Caki2 (cell line): ENCODE results near the gene ADCK2. TPM values are rescaled to one million over a fixed set of nuclear protein-coding genes. Genes with fewer than 3 reads are reported as not detected.
A peak's percentile ranks its signal among the peaks of the same experiment; 100 is the strongest.
"Not testable (repeated sequence)": the region's sequence is repeated elsewhere in the genome, so short reads cannot be mapped to it uniquely, and the experiment has no call there.

ENCODE experiments used
- DNase-seq: peaks from one replicate; pipeline ENCODE4 v3.0.0-alpha.2; 2015; ENCODE audit warnings: low read depth
- in situ Hi-C: cut with HindIII; loops from 2 replicates; pipeline ENCODE4 v1.10.0; 2016; ENCODE audit warnings: low sequenced_read_pairs, low pct_unique_long_range_greater_than_20kb, mixed read lengths
- total RNA-seq: library from RNA; depleted of rRNA; stranded (reverse); fragments of >200 nt; shearing (Covaris generic); gene quantifications from 2 replicates; pipeline ENCODE4 v1.2.3, GENCODE V29; 2014; ENCODE audit warnings: low replicate concordance; rRNA removed

Gene ADCK2
- total RNA-seq, 1 experiment from 2014 or later, result 52.8 TPM

- in situ Hi-C loops, result no loop called here
- no peak for DNase-seq
Measured at GRCh38 chr7:140714331-140715040, 41.7 kb downstream of the ADCK2 start.

- no peak for DNase-seq
- in situ Hi-C loops, result no loop called here
Measured at GRCh38 chr7:140719721-140720120, 47.0 kb downstream of the ADCK2 start.

GRCh38 chr7:140722254-140722653 is 49.5 kb downstream of the ADCK2 start:
- peak; percentile 51 for DNase-seq
- in situ Hi-C loops, result no loop called here

- in situ Hi-C loops, result no loop called here
- no peak for DNase-seq
Measured at GRCh38 chr7:140723006-140723405, 50.3 kb downstream of the ADCK2 start.

- in situ Hi-C loops, result no loop called here
- no peak for DNase-seq
Measured at GRCh38 chr7:140723574-140723973, 50.8 kb downstream of the ADCK2 start.

DNA sequence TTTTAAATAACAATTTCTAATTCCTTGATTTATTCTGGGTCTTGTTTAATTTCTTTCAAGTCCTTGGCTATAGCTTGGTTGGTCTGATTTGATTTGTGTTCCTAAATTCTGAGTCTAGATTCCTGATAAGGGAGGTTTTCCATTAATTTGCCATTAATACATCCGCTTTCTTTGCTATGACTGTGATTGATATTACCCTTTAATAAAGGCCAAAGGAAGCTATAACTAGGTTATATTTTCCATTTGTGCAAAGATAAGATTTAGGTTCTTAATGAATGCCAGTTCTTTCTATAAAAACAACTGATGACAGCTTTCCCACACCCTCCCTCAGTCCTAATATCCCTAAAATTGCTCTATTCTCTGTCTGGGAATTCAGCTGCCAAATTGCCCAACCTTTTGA is 52.0 kb downstream of the ADCK2 start:
- DNase-seq, result no peak
- in situ Hi-C loops, result no loop called here

DNA sequence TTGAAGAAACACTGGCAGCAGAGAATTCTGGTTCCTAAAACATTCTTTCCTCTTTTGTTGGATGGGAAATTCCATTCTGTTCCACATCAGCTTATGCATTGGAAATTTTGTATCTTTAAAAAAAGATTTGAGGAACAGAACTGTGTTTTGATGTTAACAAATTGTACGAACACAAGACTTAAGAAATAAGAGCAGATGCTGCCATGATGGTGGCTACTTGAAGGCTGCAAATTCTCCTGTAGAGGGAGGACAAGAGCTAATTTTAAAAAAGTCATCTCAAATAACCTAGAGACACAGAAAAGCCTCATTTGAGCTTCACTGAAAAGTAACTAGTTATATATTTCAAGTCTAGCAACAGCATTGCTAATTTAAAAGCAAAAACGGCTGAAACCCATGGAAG is 53.5 kb downstream of the ADCK2 start:
- peak; percentile 39 for DNase-seq
- in situ Hi-C loops, result no loop called here

DNA sequence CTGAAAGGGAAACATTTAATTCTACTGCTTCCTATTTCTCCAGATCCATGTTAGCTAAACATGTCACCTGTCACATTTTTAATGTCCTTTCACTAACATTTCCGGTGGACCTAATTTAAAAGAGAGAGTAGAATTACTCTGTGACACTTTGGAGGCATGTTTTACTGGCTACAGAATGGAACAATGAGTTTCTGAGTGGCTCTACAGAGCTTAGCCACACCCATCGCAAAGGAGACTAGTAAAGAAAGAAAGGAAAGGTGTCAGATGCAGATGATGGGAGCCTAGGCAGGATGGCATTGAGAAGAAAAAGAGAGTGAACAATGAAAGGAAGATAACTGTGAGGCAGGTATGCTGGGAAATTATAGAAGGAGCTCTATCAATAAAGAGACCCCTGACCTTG is 59.7 kb downstream of the ADCK2 start:
- no peak for DNase-seq
- in situ Hi-C loops, result no loop called here

GRCh38 chr7:140734096-140734495 is 61.4 kb downstream of the ADCK2 start:
- in situ Hi-C loops, result no loop called here
- DNase-seq, result no peak

DNA sequence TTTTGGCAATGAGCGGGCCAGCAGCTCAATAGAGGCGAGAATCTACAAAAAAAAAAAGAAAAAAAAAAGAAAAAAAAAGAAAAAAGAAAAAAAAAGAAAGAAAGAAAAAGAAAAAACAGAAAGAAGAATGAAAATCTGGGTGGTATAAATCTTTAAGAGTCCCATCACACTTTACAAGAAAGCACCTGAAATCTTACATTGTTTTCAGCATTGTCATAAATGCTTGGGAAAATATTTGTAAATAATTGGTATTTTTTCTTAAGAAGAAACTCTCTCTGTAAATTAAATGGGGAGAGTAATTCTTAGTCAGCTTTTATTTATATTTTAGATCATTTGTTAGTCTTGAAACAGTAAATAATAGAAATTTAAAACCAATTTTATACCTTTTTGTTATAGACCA is 62.0 kb downstream of the ADCK2 start:
- no peak for DNase-seq
- in situ Hi-C loops, result no loop called here

- in situ Hi-C loops, result no loop called here
- DNase-seq, result no peak
Measured at GRCh38 chr7:140738280-140738679, 65.5 kb downstream of the ADCK2 start.

DNA sequence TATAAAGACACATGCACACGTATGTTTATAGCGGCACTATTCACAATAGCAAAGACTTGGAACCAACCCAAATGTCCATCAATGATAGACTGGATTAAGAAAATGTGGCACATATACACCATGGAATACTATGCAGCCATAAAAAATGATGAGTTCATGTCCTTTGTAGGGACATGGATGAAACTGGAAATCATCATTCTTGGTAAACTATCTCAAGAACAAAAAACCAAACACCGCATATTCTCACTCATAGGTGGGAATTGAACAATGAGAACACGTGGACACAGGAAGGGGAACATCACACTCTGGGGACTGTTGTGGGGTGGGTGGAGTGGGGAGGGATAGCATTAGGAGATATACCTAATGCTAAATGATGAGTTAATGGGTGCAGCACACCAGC is 70.5 kb downstream of the ADCK2 start:
- in situ Hi-C loops, DNase-seq: not testable (repeated sequence)

DNA sequence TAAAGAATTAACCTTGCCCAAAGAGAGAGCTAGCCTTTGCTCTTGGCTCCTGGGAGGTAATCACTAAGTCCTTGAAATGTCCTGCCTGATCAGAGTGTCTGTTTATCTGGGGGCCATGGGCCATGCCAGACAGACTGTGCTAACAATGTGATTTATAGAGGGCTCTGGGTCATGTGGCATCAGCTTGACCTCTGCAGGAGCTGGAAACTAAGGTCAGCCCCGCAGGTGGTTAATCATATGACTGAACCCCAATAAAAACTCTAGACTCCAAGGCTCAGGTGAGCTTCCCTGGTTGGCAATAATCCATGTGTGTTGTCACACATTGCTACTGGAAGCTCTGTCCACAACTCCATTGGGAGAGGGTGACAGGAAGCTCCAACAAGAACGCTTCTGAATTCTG is 71.3 kb downstream of the ADCK2 start:
- in situ Hi-C loops, result no loop called here
- DNase-seq, result no peak

Other genes with a start within 250 kb of the ADCK2 start
- 62.9 and 78.5 TPM in 2 replicates for gene MKRN1, start 193.4 kb upstream of the ADCK2 start, total RNA-seq
- 0.34 and 0.75 TPM in 2 replicates for gene DENND2A, start 32.1 kb upstream of the ADCK2 start, total RNA-seq
- 335 and 337 TPM in 2 replicates for gene NDUFB2, start 23.8 kb downstream of the ADCK2 start, total RNA-seq